Stromal cell of bone marrow (primary cell): Measurements from ENCODE around the gene NPR2.
A peak's percentile ranks its signal among the peaks of the same experiment; 100 is the strongest.

Experiments
- DNase-seq: peaks from one replicate; pipeline ENCODE4 v3.0.0-alpha.2; 2012; ENCODE audit warnings: low read depth

Gene NPR2

GRCh38 chr9:35763803-35764202 is 27.6 kb upstream of the NPR2 start:
- no peak for DNase-seq

- DNase-seq = no peak
These were observed 24.4 kb upstream of the NPR2 start for GRCh38 chr9:35766997-35767396.

GRCh38 chr9:35767458-35767857 is 23.9 kb upstream of the NPR2 start:
- no peak for DNase-seq

GRCh38 chr9:35769763-35770162 is 21.6 kb upstream of the NPR2 start:
- DNase-seq = no peak

- DNase-seq = no peak
These were observed 20.3 kb upstream of the NPR2 start for GRCh38 chr9:35771075-35771433.

GRCh38 chr9:35771534-35771933 is 19.9 kb upstream of the NPR2 start:
- no peak for DNase-seq

GRCh38 chr9:35771943-35772342 is 19.4 kb upstream of the NPR2 start:
- no peak for DNase-seq

- DNase-seq = no peak
These were observed 16.3 kb upstream of the NPR2 start for GRCh38 chr9:35774907-35775635.

GRCh38 chr9:35776018-35776417 is 15.4 kb upstream of the NPR2 start:
- no peak for DNase-seq

GRCh38 chr9:35778496-35778895 is 12.9 kb upstream of the NPR2 start:
- no peak for DNase-seq

GRCh38 chr9:35781066-35781465 is 10.3 kb upstream of the NPR2 start:
- DNase-seq = no peak

GRCh38 chr9:35783418-35783817 is 8.0 kb upstream of the NPR2 start:
- DNase-seq = no peak

GRCh38 chr9:35789541-35789940 is 1.9 kb upstream of the NPR2 start:
- no peak for DNase-seq

GRCh38 chr9:35790025-35790384 is 1.4 kb upstream of the NPR2 start:
- DNase-seq = no peak

- DNase-seq = peak; percentile 69
These were observed 750 bp upstream of the NPR2 start for GRCh38 chr9:35790385-35791296.

GRCh38 chr9:35792024-35792813 is 828 bp downstream of the NPR2 start:
- DNase-seq = no peak

GRCh38 chr9:35792826-35793225 is 1.4 kb downstream of the NPR2 start:
- no peak for DNase-seq

GRCh38 chr9:35793461-35793860 is 2.1 kb downstream of the NPR2 start:
- no peak for DNase-seq

- DNase-seq = no peak
These were observed 4.3 kb downstream of the NPR2 start for GRCh38 chr9:35795695-35796094.

GRCh38 chr9:35797311-35798109 is 6.1 kb downstream of the NPR2 start:
- DNase-seq = no peak

GRCh38 chr9:35798658-35799374 is 7.4 kb downstream of the NPR2 start:
- no peak for DNase-seq
